GM21786 (cell line): Measurements from ENCODE around the gene RCL1.
"Not testable (repeated sequence)": the region's sequence is repeated elsewhere in the genome, so short reads cannot be mapped to it uniquely, and the experiment has no call there.

Experiments
- ATAC-seq: cut with Tn5 transposase; IDR thresholded peaks from one replicate; pipeline ENCODE4 v1.9.1; 2021; ENCODE audit not compliant: unreplicated experiment

Gene RCL1

GRCh38 chr9:4792572-4793458 is at the start of gene RCL1:
Gene RCL1 (plus strand): TSS chr9:4792944. CDS start chr9:4793092, 148 bp downstream.
- ATAC-seq = peak; percentile 96

GRCh38 chr9:4743131-4743875 is 49.4 kb upstream of the RCL1 start:
- ATAC-seq = no peak

GRCh38 chr9:4746278-4747030 is 46.3 kb upstream of the RCL1 start:
- no peak for ATAC-seq

GRCh38 chr9:4748612-4749011 is 44.1 kb upstream of the RCL1 start:
- no peak for ATAC-seq

GRCh38 chr9:4750023-4750673 is 42.6 kb upstream of the RCL1 start:
- ATAC-seq = no peak

GRCh38 chr9:4754530-4754929 is 38.2 kb upstream of the RCL1 start:
- ATAC-seq = not testable (repeated sequence)

GRCh38 chr9:4755026-4755609 is 37.6 kb upstream of the RCL1 start:
- no peak for ATAC-seq

GRCh38 chr9:4756420-4756819 is 36.3 kb upstream of the RCL1 start:
- ATAC-seq = no peak

GRCh38 chr9:4760122-4760521 is 32.6 kb upstream of the RCL1 start:
- no peak for ATAC-seq

GRCh38 chr9:4762108-4762885 is 30.4 kb upstream of the RCL1 start:
- peak; percentile 95 for ATAC-seq

GRCh38 chr9:4762886-4763541 is 29.7 kb upstream of the RCL1 start:
- no peak for ATAC-seq

GRCh38 chr9:4764033-4764432 is 28.7 kb upstream of the RCL1 start:
- ATAC-seq = no peak

- no peak for ATAC-seq
Measured at GRCh38 chr9:4768681-4769080, 24.1 kb upstream of the RCL1 start.

GRCh38 chr9:4769321-4770080 is 23.2 kb upstream of the RCL1 start:
- ATAC-seq = no peak

GRCh38 chr9:4771788-4772187 is 21.0 kb upstream of the RCL1 start:
- no peak for ATAC-seq

- ATAC-seq = no peak
Measured at GRCh38 chr9:4774209-4774608, 18.5 kb upstream of the RCL1 start.

GRCh38 chr9:4774958-4775357 is 17.8 kb upstream of the RCL1 start:
- ATAC-seq = not testable (repeated sequence)

- no peak for ATAC-seq
Measured at GRCh38 chr9:4780651-4781050, 12.1 kb upstream of the RCL1 start.
